DOHH2 (cell line): Measurements from ENCODE around the gene LAMA5.

Experiments used
- H3F3A ChIP-seq: fragments of 200-600 bp; sonication (generic), shearing (Covaris generic); 2 replicates; pipeline ENCODE4 v1.6.0; 2016; ENCODE audit warnings: antibody characterized with exemption, mild to moderate bottlenecking; ENCODE audit not compliant: control insufficient read depth, insufficient read depth
- H3K27ac ChIP-seq: fragments of 200-600 bp; sonication (generic); 2 replicates; pipeline ENCODE4 v1.5.1; 2014; ENCODE audit warnings: low read depth, mild to moderate bottlenecking, low read length, moderate library complexity
- H3K27me3 ChIP-seq: fragments of 200-600 bp; sonication (generic); 2 replicates; pipeline ENCODE4 v1.6.1; 2014; ENCODE audit warnings: mild to moderate bottlenecking, low read length, mixed read lengths; ENCODE audit not compliant: control insufficient read depth
- H3K36me3 ChIP-seq: fragments of 200-600 bp; sonication (generic); 2 replicates; pipeline ENCODE4 v1.6.1; 2014; ENCODE audit warnings: mild to moderate bottlenecking, low read length, moderate library complexity, mixed read lengths; ENCODE audit not compliant: control insufficient read depth
- H3K4me1 ChIP-seq: fragments of 200-600 bp; sonication (generic); 2 replicates; pipeline ENCODE4 v1.6.1; 2014; ENCODE audit warnings: mild to moderate bottlenecking, low read length, mixed read lengths; ENCODE audit not compliant: control insufficient read depth
- H3K4me2 ChIP-seq: fragments of 200-600 bp; sonication (generic); 2 replicates; pipeline ENCODE4 v1.6.0; 2014; ENCODE audit warnings: mild to moderate bottlenecking, low read length, moderate library complexity
- H3K4me3 ChIP-seq: fragments of 200-600 bp; sonication (generic); 2 replicates; pipeline ENCODE4 v1.5.1; 2014; ENCODE audit warnings: mild to moderate bottlenecking, low read length, mixed read lengths
- H3K79me2 ChIP-seq: fragments of 200-600 bp; sonication (generic); 2 replicates; pipeline ENCODE4 v1.6.1; 2014; ENCODE audit warnings: mild to moderate bottlenecking, low read length, mixed read lengths; ENCODE audit not compliant: control insufficient read depth
- H3K9me2 ChIP-seq: fragments of 200-600 bp; sonication (generic); replicated peaks from 2 replicates; pipeline ENCODE4 v1.6.1; 2014; ENCODE audit warnings: mild to moderate bottlenecking, low read length, mixed read lengths; ENCODE audit not compliant: control insufficient read depth
- H3K9me3 ChIP-seq: fragments of 200-600 bp; sonication (generic); 2 replicates; pipeline ENCODE4 v1.6.1; 2014; ENCODE audit warnings: antibody characterized with exemption, low read length, mixed read lengths; ENCODE audit not compliant: control insufficient read depth, insufficient read depth
- H4K20me1 ChIP-seq: fragments of 200-600 bp; sonication (generic); 2 replicates; pipeline ENCODE4 v1.6.0; 2014; ENCODE audit warnings: low read depth, mild to moderate bottlenecking, antibody characterized with exemption, low read length, moderate library complexity; ENCODE audit not compliant: control insufficient read depth, insufficient read depth
- EZH2phosphoT487 ChIP-seq: fragments of 200-600 bp; sonication (generic); IDR thresholded peaks from 2 replicates; pipeline ENCODE4 v1.6.1; 2017; ENCODE audit warnings: borderline replicate concordance, mild to moderate bottlenecking, antibody characterized with exemption, low read length, moderate library complexity, mixed read lengths
- TF ChIP-seq, protein P1 (sequence below): fragments of 200-600 bp; sonication (generic); IDR thresholded peaks from one replicate; pipeline ENCODE4 v1.5.1; 2014; ENCODE audit warnings: antibody characterized with exemption, mild to moderate bottlenecking, low read depth, low read length; ENCODE audit not compliant: poor library complexity, severe bottlenecking

Gene LAMA5

GRCh38 chr20:62297449-62298227 is 69.5 kb downstream of the LAMA5 start:
- Histone ChIP-seq H3K4me1 (peaks cover 13% of the 10 kb centered on the region), H3K4me2 (no peak overlapping the region), H3K4me3 (no peak overlapping the region), H3K27ac (no peak overlapping the region), H3K36me3 (0 out of 2 replicates have a peak, but pooled peaks cover 8% of the 10 kb centered on the region), H4K20me1 (no peaks in the 10 kb centered on the region), H3K9me3 (no peaks in the 10 kb centered on the region), H3K79me2 (peaks cover 2% of the 10 kb centered on the region; the same call in 1 of the 2 replicates), H3K27me3 (no peaks in the 10 kb centered on the region), H3F3A (peaks cover 7% of the 10 kb centered on the region), H3K9me2 (no peaks in the 10 kb centered on the region)
- no peak for TF ChIP-seq EZH2phosphoT487
- TF ChIP-seq, protein P1, sequence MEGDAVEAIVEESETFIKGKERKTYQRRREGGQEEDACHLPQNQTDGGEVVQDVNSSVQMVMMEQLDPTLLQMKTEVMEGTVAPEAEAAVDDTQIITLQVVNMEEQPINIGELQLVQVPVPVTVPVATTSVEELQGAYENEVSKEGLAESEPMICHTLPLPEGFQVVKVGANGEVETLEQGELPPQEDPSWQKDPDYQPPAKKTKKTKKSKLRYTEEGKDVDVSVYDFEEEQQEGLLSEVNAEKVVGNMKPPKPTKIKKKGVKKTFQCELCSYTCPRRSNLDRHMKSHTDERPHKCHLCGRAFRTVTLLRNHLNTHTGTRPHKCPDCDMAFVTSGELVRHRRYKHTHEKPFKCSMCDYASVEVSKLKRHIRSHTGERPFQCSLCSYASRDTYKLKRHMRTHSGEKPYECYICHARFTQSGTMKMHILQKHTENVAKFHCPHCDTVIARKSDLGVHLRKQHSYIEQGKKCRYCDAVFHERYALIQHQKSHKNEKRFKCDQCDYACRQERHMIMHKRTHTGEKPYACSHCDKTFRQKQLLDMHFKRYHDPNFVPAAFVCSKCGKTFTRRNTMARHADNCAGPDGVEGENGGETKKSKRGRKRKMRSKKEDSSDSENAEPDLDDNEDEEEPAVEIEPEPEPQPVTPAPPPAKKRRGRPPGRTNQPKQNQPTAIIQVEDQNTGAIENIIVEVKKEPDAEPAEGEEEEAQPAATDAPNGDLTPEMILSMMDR = no peak

GRCh38 chr20:62296724-62297448 is 70.2 kb downstream of the LAMA5 start:
- Histone ChIP-seq H3K9me2 (no peaks in the 10 kb centered on the region), H3K4me2 (no peak overlapping the region), H3K9me3 (no peaks in the 10 kb centered on the region), H3K36me3 (peaks cover 12% of the 10 kb centered on the region; the same call in 1 of the 2 replicates), H3K4me1 (peaks cover 13% of the 10 kb centered on the region), H3K27me3 (no peaks in the 10 kb centered on the region), H3F3A (peaks cover 7% of the 10 kb centered on the region), H4K20me1 (no peaks in the 10 kb centered on the region), H3K27ac (no peak overlapping the region), H3K4me3 (no peak overlapping the region), H3K79me2 (no peaks in the 10 kb centered on the region)
- TF ChIP-seq, protein P1 = no peak
- no peak for TF ChIP-seq EZH2phosphoT487

DNA sequence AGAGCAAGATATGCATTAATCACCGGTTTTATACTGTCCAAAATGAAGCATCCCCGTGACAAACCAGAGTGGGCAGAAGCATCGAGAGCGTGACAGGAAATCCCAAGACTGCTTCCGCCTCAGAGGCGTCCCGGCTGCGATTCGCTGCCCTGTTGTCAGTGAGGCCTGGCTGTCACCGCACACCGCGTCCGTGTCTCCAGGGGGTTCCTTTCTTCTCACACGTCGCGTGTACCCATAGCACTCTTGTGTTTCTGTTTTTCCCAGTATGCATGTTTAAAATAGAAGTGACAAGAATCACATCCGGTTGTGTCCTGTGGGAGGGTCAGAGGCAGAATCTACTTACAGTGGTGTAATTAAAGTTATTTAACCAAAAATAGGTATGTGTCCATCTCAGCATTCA is 72.6 kb downstream of the LAMA5 start:
- H3K27me3 ChIP-seq = no peaks in the 10 kb centered on the region
- no peak for TF ChIP-seq EZH2phosphoT487
- TF ChIP-seq, protein P1 = no peak
- H3F3A ChIP-seq = peaks cover 2% of the 10 kb centered on the region; the same call in 1 of the 2 replicates
- no peaks in the 10 kb centered on the region for H3K9me3 ChIP-seq
- H4K20me1 ChIP-seq = no peaks in the 10 kb centered on the region
- H3K4me3 ChIP-seq = no peak overlapping the region
- H3K79me2 ChIP-seq = no peaks in the 10 kb centered on the region
- H3K27ac ChIP-seq = no peak overlapping the region
- no peak overlapping the region for H3K4me2 ChIP-seq
- H3K9me2 ChIP-seq = no peaks in the 10 kb centered on the region
- H3K4me1 ChIP-seq = peaks cover 9% of the 10 kb centered on the region
- peaks cover 13% of the 10 kb centered on the region; the same call in 1 of the 2 replicates for H3K36me3 ChIP-seq
